Hippocampal formation (tissue), 2 donors: Measurements from ENCODE around the gene FAM53B.
A peak's percentile ranks its signal among the peaks of the same experiment; 100 is the strongest.

Experiments
- DNase-seq, 2 donors: peaks; one replicate each; lab custom pipeline; 2025; lab: John Stamatoyannopoulos, UW

FAM53B gene

DNA sequence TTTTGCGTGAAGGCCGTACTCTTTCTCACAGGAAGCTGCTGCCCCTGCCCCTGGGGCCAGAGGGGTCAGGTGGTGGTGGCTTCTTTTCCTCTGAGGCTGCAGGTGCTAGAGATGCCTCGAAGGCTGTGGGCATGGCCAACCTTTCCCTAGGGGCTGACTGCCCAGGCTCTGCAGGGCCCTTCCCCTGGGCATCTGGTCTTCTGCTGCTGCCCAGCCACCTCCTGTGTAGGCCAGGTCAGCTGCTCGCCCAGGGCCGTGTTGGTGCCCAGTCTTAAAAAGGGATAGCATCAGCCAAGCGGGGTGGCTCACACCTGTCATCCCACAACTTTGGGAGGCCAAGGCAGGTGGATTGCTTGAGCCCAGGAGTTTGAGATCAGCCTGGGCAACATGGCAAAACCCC is 114.3 kb downstream of the FAM53B start:
- no peak for DNase-seq

DNA sequence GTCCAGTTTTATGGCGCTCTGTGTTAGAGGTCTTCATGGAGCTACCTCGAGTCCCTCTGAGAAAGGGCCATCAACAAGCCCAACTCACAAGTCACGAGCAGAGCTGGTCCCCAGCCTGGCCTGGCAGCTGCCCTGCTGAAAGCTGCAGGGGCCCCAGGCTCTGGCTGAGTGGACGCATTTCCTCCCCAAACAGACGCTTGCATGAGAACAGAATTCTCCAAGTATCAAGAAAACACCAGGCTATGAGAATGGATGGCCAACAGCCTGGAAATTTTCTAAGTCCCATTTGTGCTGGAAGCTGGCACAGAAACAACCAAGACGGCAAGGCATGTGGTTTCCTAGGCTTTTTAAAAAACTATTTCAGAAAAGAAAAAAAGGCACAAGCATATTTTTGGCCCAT is 114.8 kb downstream of the FAM53B start:
- DNase-seq = peak; percentile 66 to 77

DNA sequence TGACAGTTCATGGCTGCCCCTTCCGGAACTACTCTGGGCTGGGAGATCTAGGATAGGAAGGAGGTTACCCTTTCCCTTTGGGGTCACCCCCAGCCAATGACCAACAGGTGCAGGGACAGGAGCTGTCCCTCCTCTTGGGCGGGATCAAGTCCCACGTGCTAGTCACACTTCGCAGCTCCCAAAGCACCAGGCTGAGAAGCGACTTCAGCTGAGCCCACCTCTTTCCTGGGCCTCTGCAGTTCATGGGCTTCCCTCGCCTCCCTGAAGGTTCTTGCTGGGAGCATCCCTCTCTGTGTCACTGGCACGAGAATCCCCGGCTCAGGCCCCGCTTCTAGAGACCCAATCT is 115.5 kb downstream of the FAM53B start:
- DNase-seq = no peak

DNA sequence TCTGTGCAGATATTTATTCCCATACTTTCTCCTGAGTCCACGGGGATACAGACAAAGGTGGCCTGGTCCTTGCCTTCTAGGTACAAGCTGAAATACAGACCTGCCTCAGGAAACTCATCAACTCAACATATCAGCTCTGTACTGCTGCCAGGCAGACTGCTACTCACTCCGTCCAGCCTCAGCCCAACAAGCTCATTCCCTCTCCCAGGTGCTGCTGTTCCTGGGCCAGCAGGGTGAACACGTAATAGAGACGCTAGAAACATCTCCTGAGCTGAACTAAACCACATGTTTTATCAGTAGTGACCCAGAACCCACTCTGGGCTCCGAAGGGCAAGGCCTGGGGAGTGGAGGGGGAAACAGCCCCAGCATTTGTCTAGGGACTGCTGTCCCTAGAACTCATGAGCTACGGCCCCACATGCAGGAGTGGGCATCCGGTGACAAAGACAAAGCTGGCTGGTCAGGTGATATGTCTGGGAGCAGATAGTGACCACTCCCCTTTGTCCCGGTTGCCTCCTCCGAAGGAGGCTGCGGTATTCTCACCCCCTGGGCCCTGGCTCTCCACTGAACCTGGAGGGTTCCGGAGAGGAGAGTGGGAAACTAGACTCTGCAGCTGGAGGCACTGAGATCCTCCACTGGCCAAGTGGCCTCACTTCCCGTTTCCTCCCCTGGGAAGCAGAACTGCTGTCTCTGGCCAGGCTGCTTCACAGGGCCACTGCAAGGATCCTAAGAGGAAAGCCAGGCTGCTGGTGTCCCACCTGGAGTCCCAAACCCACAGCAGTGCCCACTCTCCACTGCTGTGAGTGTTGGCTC is 116.1 kb downstream of the FAM53B start:
- no peak for DNase-seq

DNA sequence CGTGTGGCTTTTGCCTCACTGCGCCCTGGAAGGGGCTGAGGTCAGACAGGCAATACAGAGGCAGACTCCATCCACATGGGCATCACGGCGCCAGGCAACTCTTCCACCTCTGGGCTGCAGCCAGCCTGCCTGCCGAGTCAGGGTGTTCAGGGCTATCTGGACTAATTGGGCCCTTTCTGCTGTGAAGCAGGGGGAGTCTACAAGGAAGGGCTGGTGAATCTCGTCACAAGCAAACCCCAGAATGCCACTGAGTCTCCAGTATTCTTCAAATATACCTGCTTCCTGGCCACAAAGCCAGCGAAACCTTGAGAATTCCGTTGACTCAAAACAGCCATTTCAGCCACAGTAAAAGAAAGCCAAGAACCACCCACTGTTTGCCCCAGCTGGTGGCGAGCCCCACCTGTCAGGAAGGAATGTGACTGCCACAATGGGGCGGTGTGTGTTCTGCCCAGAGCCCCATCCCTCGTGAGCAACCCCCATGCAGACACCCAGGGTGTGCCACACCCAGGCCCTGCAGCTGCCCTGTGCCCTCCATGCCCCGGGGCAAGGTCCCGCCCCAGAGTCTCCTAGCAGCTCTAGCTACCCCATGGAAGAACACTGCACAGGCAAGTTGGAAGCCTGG is 117.3 kb downstream of the FAM53B start:
- no peak for DNase-seq

DNA sequence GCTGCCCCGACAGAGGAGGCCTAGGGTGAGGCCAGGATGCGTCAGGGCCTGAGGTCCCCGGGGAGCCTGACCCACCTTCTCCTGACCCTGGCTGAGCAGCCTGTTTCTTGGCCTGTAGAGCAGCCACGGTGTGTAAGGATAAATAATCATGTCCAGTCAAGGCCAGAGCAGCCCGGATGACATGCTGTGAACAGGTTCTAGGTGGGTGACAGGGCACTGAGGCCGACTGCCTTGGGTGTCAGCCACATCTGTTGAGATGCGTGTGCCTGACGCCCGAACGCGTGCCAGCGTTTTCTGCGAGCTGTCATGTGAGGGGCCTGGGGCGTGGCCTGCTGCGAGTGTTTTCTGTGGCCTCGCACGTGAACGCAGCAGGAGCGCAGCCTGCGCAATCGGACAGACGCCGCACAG is 118.3 kb downstream of the FAM53B start:
- DNase-seq = no peak

DNA sequence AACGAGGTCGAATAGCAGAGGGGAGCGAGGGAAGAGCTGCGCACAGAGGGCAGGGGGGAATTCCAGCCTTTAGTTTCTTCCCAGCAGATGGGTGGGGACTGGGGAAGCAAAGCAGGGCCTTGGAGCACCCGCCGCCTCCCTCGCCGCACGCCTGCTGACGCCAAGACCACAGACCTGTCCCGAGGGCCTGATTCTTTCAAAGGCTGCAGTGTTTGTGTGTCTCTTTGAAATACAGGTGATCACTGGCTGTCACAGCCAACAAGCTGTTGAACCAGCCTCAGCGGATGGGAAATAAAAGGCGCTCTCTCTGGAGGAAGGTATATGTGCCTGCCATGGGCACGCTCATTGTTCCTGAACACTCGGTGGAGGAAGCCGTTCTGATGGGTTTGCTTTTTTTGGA is 119.3 kb downstream of the FAM53B start:
- no peak for DNase-seq

DNA sequence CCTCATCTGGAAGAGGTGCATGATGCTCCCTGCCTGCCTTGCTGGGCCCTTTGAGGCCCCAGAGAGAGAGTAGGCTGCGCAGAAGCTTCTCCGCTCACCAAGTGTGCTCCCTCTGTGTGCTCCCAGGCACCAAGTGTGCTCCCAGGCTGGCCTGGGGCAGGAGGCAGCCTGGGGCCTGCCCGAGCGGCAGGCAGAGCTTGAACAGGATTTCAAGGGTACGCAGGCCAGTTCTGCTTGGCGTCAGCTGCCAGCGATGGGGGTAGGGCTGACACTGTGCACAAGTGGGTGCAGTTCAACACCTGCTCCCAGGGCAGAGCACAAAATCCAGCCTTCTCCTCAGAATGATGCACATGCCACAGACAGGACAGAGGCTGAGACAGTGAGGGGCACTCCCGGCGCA is 119.7 kb downstream of the FAM53B start:
- DNase-seq = no peak

DNA sequence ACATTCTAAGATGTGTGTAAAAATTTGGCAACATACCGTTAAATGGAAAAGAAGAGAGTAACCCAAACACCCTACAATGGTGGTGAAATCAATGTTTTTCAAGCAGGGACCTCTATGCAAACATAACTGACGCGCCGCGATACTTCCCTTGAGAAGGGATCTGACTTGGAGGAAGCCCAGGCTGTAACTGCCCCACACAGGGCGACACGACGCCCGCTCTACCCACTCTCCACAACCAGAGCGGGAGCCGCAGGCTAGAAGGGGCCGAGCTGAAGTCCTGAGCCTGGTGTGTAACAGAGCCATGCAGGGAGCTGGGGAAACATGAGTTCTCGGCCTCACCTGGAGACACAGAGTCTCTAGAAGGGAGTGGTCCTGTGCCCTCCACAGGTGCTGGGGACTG is 120.2 kb downstream of the FAM53B start:
- DNase-seq = no peak

DNA sequence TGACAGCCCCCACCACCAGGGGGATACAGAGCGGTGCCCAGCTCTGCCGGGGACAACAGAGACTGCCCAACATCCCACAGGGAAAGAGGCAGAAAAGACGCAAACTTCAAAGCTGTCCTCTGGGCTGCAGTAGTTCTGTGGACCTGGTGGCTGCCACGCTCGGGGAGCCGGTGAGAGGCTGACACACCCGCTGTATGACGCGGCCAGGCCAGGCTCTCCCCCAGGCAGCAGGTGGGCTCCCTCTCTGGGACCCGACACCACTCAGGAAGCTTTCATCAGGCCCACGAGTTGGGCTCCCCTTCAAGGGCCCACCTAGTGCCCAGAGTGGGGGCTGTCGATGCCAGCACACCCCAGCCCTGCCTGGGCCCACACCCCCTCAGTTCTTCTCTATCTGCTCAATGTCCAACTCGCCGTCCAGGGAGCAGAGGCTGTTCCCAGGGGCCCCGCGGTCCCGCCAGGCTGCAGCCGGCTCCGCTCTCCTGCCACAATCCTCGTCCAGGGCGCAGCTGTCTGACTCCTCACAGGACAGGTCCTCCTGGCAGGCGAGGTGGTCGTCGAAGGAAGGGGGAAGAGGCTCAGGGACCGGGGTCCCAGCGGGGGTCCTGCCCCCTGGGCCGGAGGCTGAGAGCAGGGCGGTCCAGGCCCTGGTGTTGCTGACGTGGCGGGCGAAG is 121.2 kb downstream of the FAM53B start:
- DNase-seq = no peak

DNA sequence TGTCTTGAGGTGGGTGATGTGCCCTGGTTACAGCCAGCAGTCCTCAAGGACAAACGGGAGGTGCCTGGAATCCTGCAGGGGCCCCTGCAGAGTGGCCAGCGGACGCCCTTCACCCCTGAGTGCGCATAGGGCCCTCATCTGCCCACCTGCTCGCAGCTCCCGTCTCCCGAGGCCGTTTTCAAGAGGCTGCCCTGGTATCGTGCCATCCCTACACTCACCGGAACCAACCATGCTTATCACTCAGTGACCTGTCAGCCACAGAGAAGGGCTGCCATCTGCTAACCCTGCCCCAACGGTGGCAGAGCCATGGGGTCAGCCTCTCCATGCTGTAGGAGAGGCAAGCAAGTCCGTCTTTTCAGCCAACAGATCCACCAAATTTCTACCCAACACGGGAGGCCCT is 122.0 kb downstream of the FAM53B start:
- no peak for DNase-seq

DNA sequence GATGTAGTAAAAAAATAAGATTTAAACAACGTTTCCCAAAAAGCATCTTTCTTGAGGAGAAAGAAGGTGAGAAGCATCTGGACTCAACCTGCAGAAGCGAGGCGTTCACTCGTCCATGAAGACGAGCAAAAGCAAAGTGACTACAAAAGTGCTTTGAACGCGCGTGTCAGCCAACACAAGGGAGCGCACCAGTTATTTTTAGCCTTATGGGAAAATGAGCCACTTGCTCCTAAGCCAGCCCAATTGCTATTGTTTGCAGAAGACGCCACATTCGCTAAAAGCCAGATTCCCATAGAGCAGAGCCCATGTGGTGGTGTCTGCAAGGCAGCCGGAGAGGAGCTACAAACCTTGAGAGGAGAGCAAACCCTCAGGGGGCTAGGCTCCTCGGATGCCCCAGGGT is 122.5 kb downstream of the FAM53B start:
- DNase-seq = peak; percentile 60 to 72

DNA sequence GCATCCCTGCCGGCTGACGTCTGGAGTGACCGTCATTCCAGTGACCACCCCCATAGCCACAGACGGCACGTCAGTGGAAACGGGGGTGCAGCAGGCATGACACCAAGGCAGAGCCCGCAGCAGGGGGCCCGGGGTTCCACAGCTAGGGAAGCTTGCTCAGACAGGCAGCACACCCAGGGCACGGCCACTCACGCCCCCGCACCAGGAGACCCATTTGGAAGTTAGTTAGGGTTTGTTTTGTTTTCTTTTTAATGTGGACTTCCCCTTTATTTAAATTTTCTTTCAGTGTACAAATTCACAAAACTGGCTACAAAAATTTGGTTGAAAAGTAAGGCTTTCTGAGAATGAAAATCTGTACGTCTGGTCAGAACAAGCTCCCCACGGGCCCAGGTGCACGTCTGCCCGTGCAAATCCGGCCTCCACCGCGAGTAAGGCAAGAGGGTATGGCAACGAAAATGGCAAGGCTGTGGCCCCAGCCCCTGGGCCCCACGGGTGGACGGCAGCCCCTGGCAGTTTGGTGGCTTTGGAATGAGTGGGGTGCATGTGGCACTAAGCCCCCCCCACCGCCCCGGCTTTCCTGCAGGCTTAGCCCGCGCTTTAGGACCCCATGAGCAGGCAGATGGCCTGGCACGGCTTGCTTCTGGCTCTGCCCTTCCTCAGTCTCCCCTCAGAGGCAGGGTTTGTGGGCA is 124.2 kb downstream of the FAM53B start:
- DNase-seq = no peak

DNA sequence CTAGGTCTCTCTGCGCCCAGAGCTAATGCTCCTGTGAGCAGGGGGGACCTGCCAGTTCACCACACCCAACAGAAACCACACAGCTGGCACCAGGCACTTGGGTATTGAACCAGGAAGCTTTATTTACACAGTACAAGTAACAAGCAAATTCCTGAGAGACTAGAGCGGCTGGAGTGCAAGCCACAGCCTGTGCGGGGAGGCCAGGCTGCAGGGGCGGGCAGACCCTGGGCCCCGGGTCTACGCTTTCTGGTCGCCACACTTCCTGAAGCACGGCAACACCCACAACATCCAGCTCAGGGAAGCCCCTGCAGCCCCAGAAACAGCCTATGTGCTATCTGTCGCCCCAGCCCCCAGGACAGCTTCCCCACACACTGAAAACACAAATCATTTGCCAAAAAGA is 125.0 kb downstream of the FAM53B start:
- no peak for DNase-seq

DNA sequence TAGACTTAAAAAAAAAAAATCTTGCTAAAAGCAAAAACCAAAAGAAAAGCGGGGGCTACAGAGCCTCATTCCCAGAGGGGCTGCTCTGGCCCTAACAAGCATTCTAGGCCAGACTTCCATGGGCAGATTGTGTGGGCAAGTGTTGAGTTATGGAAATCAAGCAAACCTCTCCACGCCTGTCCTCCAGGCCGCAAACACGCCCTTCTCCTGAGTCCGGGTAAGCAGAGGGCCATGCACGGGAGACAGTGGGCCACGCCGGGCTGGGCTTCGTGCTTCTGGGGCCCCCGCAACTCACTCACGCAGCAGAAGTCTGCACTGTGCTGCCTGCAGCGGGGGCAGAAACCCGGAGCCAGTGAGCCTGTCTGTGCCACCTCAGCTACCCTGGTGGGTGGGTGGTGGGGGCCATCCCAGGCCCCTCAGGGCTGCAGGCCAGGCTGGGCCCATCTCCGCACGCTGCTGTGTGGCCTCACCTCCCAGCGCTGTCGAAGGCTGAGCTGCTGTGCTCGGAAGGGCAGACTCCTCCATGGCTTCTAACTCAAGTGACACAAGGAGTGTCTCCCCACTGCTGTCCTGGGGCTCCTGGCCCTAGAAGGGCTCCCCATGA is 125.6 kb downstream of the FAM53B start:
- DNase-seq = no peak

DNA sequence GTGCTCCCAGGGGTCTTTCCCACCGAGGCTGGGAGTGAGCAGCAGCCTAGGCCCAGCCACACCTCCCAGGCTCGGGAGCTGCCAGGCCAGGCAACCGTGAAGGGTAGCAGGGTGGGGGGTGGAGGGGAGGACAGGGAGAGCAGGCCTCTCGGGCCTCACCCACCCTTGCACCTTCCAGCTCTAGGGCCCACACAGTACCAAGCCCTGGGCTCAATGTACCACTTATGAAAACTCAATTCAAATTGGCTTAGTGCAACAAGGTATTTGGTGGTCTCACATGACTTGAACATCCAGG is 127.4 kb downstream of the FAM53B start:
- DNase-seq = no peak

DNA sequence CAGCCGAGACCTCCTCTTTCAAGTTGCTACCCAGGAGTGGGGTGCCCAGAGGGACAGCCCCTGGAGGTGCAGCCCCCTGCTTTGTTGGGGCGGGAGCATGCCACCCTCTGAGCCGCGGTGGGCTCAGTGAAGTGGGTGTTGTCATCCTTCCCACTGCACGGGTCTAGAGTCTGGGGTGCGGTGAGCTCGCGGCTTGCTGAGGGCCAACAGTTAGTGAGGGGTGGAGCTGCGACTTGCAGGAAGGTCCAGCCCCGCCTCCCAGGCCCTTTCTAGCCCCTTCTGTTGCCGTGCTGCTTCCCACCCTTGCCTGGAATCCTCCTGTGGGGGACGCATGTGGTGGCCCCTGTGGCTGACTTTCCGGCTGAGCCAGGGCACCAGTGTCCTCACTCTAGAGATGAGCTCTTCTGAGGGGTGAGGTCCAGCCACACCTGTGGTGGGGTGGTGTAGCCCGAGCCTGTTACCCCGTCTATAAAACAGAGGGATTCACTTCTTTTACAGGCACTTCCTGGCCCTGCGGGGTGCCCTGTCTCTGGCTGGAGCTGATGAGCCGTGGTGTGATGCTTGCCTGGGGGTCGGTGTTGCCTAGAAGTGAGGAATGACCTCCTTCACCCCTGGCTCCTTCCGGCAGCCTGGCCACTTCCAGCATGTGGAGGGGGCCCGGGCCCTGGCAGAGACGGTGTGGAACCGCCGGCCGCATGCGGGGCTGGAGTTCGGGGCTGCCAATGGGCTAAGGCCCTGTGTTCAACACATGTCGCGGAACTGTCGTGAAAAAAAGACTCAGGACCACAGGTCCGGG is 127.9 kb downstream of the FAM53B start:
- no peak for DNase-seq

DNA sequence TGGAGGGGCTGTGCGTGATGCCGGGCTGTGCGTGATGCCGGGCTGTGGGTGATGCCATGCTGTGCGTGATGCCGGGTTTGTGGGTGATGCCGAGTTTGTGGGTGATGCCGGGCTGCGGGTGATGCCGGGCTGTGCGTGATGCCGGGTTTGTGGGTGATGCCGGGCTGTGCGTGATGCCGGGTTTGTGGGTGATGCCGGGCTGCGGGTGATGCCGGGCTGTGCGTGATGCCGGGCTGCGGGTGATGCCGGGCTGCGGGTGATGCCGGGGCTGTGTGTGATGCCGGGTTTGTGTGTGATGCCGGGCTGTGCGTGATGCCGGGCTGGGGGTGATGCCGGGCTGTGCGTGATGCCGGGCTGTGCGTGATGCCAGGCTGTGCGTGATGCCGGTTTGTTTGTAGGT is 128.9 kb downstream of the FAM53B start:
- DNase-seq = no peak

DNA sequence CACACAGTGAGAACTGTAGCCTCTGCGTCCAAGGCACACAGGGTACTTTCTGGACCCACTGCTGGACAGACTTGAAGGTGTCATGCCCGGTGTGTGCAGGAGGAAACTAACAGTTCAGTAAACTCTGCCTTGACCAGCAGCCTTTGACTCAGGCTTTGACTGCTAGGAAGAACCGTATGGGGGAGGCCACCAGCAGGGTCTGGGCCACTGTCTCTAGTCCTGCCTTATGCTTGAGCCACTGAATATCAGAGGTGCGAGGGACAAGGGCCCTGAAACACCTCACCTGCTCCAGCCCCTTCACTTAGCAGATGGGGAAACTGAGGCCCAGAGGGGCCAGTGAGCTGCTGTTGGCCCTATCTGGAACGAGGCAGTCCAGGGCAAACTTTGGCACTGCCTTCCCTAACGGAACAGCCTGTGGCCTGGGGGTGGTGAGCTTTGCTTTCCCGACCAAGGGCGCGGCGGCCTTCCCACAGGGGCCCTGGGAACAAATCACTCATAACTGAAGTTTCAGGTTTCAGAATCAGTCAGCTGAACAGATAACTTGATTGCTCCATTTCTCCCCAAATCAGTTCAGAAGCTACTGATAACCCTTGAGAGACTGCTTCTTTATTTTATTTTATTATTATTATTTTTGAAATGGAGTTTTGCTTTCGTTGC is 130.0 kb downstream of the FAM53B start:
- DNase-seq = no peak

DNA sequence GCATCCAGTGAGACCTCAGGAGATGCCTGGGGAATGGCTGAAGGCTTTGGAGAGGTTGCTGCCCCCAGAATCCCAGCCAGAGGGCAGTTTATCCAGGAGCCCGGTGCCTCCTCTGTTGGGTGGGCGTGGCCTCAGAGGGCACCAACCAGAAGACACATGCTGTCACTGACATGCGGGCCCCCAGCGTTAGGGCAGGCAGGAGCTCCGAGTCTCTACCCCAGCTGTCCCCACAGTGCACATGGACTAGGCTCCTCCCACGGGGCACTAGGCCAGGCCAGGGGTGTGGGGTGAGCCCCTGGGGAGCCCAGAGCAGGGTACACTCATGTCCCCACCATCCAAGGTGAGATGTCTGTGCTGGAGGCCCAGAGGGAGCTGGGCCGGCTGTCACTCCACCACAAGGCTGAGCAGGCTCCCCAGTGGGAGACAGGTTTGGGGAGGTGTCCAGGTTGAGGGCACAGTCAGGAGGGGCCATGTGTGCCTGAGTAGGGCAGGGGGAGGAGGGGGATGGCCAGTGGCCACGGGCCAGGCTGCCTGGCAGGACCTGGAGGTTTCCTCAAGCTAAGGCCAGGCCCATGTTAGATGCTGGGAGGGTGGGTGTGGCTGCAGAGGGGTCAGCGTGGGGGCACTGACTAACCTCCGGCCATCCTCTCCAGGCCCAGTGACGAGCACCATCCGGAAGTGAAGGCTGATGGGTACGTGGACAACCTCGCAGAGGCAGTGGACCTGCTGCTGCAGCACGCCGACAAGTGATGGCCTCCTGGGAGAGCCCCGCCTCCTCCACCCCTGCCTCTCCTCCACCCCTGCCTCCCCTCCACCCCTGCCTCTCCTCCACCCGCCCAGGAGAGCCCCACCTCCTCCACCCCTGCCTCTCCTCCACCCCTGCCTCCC is 131.3 kb downstream of the FAM53B start:
- peak in 1 of 2 donors; percentile 31 for DNase-seq
